ENCODE measurements around the gene SNIP1.
"Not testable (repeated sequence)": the region's sequence is repeated elsewhere in the genome, so short reads cannot be mapped to it uniquely, and the experiment has no call there.

SNIP1 gene

GRCh38 chr1:37584544-37584943 is 30.5 kb upstream of the SNIP1 start:
- H3K4me3 ChIP-seq (ENCODE audit: insufficient read depth in 1 of 2, low read depth in 1 of 2, low read length in 2 of 2); H3K27ac ChIP-seq (ENCODE audit: low read length, poor library complexity, severe bottlenecking); H2AFZ ChIP-seq (ENCODE audit: low read depth, low read length); H3K23ac ChIP-seq (ENCODE audit: low read length in 2 of 2); H3K14ac ChIP-seq (ENCODE audit: low read length in 2 of 2); H3K4me2 ChIP-seq (ENCODE audit: low read length, poor library complexity, severe bottlenecking); H2AK5ac ChIP-seq (ENCODE audit: low read length, severe bottlenecking); H2BK120ac ChIP-seq (ENCODE audit: low read depth, low read length); H2BK12ac ChIP-seq (ENCODE audit: low read length in 2 of 2); H4K8ac ChIP-seq (ENCODE audit: low read length); DNase-seq; H3K18ac ChIP-seq (ENCODE audit: low read depth in 1 of 2, low read length in 2 of 2); H3K27me3 ChIP-seq (ENCODE audit: control insufficient read depth in 1 of 2, insufficient read depth in 1 of 2, low read length in 2 of 2); H3K4me1 ChIP-seq (ENCODE audit: control insufficient read depth, insufficient read depth, low read depth, low read length); H3K9ac ChIP-seq (ENCODE audit: low read length); H3K9me3 ChIP-seq (ENCODE audit: control insufficient read depth, low read length); H4K91ac ChIP-seq (ENCODE audit: low read length); H2BK5ac ChIP-seq (ENCODE audit: low read depth, low read length, poor library complexity, severe bottlenecking); H2BK15ac ChIP-seq (ENCODE audit: low read depth, poor library complexity, severe bottlenecking); H3K4ac ChIP-seq (ENCODE audit: low read depth in 1 of 2, low read length in 2 of 2): not testable (repeated sequence)
- Histone ChIP-seq H3K79me1 (replicated peaks; ENCODE audit: low read length, poor library complexity, severe bottlenecking) (peaks cover 16% of the 10 kb centered on the region), H3K36me3 (ENCODE audit: control insufficient read depth in 1 of 2, insufficient read depth in 2 of 2, low read depth in 1 of 2, low read length in 2 of 2) (peaks cover 33 to 89% of the 10 kb centered on the region in 2 experiments)
- 97% methylated on average over 4 of the region's 4 CpGs for WGBS

DNA sequence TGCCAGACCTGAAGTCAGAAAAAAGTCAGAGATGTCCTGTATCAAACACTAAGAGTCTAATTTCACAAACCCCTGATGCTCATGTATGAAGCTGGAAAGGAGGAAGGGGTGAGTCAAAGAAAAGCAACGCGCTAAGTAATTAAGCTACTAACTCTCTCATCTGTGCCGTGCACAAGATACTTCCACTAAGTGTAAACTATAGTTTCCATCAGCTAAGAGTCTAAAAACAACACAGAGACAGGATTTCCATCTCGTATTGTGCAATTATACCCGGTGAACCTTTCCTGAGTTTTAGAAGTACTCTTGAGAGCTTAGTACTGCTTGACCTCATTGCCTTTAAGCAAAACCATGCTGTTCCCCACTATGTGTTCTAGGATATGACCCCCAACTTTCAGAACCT is 21.6 kb upstream of the SNIP1 start:
- Histone ChIP-seq H3K18ac (ENCODE audit: low read depth in 1 of 2, low read length in 2 of 2) (peak overlapping the region in 1 of 2 experiments; percentile 77), H3K36me3 (ENCODE audit: control insufficient read depth in 1 of 2, insufficient read depth in 2 of 2, low read depth in 1 of 2, low read length in 2 of 2) (peaks cover 54 to 88% of the 10 kb centered on the region in 2 experiments), H2BK12ac (ENCODE audit: low read length in 2 of 2) (no peak overlapping the region), H3K23ac (ENCODE audit: low read length in 2 of 2) (no peak overlapping the region), H2AFZ (ENCODE audit: low read depth, low read length) (no peak overlapping the region), H3K14ac (ENCODE audit: low read length in 2 of 2) (no peak overlapping the region), H3K27me3 (ENCODE audit: control insufficient read depth in 1 of 2, insufficient read depth in 1 of 2, low read length in 2 of 2) (no peaks in the 10 kb centered on the region), H2BK15ac (ENCODE audit: low read depth, poor library complexity, severe bottlenecking) (no peak overlapping the region), H4K91ac (ENCODE audit: low read length) (peak overlapping the region; percentile 74), H2BK5ac (ENCODE audit: low read depth, low read length, poor library complexity, severe bottlenecking) (no peak overlapping the region), H3K4me1 (ENCODE audit: control insufficient read depth, insufficient read depth, low read depth, low read length) (no peaks in the 10 kb centered on the region), H3K4ac (ENCODE audit: low read depth in 1 of 2, low read length in 2 of 2) (peak overlapping the region in 1 of 2 experiments; percentile 63), H3K4me3 (ENCODE audit: insufficient read depth in 1 of 2, low read depth in 1 of 2, low read length in 2 of 2) (no peak overlapping the region), H3K79me1 (replicated peaks; ENCODE audit: low read length, poor library complexity, severe bottlenecking) (peaks cover 32% of the 10 kb centered on the region), H3K9ac (ENCODE audit: low read length) (peak overlapping the region; percentile 67), H3K4me2 (ENCODE audit: low read length, poor library complexity, severe bottlenecking) (no peak overlapping the region), H2BK120ac (ENCODE audit: low read depth, low read length) (no peak overlapping the region), H3K27ac (ENCODE audit: low read length, poor library complexity, severe bottlenecking) (peak overlapping the region; percentile 31), H4K8ac (ENCODE audit: low read length) (no peak overlapping the region), H2AK5ac (ENCODE audit: low read length, severe bottlenecking) (no peak overlapping the region), H3K9me3 (ENCODE audit: control insufficient read depth, low read length) (no peaks in the 10 kb centered on the region)
- peak; percentile 94 for DNase-seq
- WGBS, result 14% methylated on average over 5 of the region's 5 CpGs

DNA sequence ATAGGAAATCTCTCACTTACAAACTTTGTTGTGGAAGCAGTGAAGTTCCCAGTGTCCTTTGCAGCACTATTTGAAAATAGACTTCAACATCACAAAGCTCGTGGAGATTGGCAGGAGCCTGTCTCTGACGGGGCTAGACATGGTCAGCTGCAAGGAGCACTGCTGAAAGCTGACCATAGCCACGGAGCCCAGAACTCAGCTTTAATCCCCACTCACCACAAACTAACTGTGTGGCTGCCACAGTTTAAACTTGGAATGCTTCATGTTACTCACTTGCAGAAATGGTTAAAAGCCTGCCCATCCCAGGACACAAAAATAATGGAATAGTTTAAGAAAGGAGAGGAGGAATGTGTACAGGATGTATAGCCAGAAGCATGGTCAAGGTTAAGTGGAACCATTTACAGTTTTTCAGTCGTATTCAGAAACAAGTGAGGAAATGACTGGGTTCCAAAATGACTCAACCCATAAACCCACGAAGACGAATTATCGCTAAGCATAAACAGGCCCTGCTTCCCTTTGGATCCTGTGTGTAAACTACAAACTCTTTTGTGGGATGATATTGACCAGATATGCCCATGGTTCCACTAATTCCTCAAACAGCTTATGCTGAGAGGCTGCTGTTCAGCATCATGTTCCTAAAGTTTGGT is 20.9 kb upstream of the SNIP1 start:
- Histone ChIP-seq H2BK12ac (ENCODE audit: low read length in 2 of 2) (no peak overlapping the region), H3K27me3 (ENCODE audit: control insufficient read depth in 1 of 2, insufficient read depth in 1 of 2, low read length in 2 of 2) (no peaks in the 10 kb centered on the region), H2AFZ (ENCODE audit: low read depth, low read length) (no peak overlapping the region), H3K14ac (ENCODE audit: low read length in 2 of 2) (no peak overlapping the region), H2BK15ac (ENCODE audit: low read depth, poor library complexity, severe bottlenecking) (no peak overlapping the region), H3K9ac (ENCODE audit: low read length) (peak overlapping the region; percentile 67), H3K9me3 (ENCODE audit: control insufficient read depth, low read length) (no peaks in the 10 kb centered on the region), H3K23ac (ENCODE audit: low read length in 2 of 2) (no peak overlapping the region), H3K4me3 (ENCODE audit: insufficient read depth in 1 of 2, low read depth in 1 of 2, low read length in 2 of 2) (peak overlapping the region in 1 of 2 experiments; percentile 1), H3K79me1 (replicated peaks; ENCODE audit: low read length, poor library complexity, severe bottlenecking) (peaks cover 30% of the 10 kb centered on the region), H3K27ac (ENCODE audit: low read length, poor library complexity, severe bottlenecking) (no peak overlapping the region), H2BK120ac (ENCODE audit: low read depth, low read length) (peak overlapping the region; percentile 67), H3K18ac (ENCODE audit: low read depth in 1 of 2, low read length in 2 of 2) (peak overlapping the region; percentile 77 to 80), H2BK5ac (ENCODE audit: low read depth, low read length, poor library complexity, severe bottlenecking) (no peak overlapping the region), H3K36me3 (ENCODE audit: control insufficient read depth in 1 of 2, insufficient read depth in 2 of 2, low read depth in 1 of 2, low read length in 2 of 2) (peaks cover 50 to 87% of the 10 kb centered on the region in 2 experiments), H3K4ac (ENCODE audit: low read depth in 1 of 2, low read length in 2 of 2) (no peak overlapping the region), H3K4me1 (ENCODE audit: control insufficient read depth, insufficient read depth, low read depth, low read length) (no peaks in the 10 kb centered on the region), H4K8ac (ENCODE audit: low read length) (peak overlapping the region; percentile 35), H3K4me2 (ENCODE audit: low read length, poor library complexity, severe bottlenecking) (no peak overlapping the region), H4K91ac (ENCODE audit: low read length) (peak overlapping the region; percentile 74), H2AK5ac (ENCODE audit: low read length, severe bottlenecking) (no peak overlapping the region)
- peak; percentile 98 for DNase-seq
- WGBS, result 6% methylated on average over 7 of the region's 7 CpGs

DNA sequence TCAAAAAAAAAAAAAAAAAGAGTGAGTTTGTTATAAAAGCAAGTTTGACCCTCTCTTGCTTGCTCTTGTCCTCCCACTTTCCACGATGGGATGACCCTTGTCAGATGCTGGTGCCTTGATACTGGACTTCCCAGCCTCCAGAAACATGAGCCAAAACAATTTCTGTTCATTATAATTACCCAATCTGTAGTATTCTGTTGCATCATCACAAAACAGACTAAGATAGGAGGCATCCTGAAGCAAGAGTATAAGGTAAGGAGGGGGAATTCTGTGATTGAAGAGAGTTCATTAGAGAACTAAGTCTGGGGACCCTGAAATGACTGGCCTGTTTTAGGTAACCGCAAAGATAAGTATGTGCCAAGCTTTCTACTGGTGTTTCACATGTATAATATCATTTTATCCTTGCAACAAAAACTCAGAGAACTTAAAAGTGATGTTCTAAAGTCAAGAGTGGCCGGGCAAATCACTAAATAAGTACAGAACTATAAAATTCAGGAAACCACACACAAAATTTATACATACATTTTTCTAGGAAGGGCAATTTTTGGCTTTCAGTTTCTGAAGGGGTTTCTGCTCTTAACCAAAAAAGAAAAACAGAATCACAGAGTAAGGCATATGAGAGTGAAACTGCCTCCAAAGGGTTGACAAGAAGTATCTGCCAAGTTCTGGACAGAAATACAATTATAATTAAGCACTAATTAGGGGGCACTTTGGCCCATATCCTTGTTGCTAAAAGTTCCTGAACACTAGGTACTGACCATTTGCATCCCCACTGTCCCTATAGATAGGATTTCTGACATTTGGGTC is 16.6 kb upstream of the SNIP1 start:
- H3K79me1 ChIP-seq (replicated peaks; ENCODE audit: low read length, poor library complexity, severe bottlenecking), result peaks cover 25% of the 10 kb centered on the region
- H3K9me3 ChIP-seq (ENCODE audit: control insufficient read depth, low read length), result no peaks in the 10 kb centered on the region
- H4K91ac ChIP-seq (ENCODE audit: low read length), result no peak overlapping the region
- H3K36me3 ChIP-seq (ENCODE audit: control insufficient read depth in 1 of 2, insufficient read depth in 2 of 2, low read depth in 1 of 2, low read length in 2 of 2), result peaks cover 53 to 96% of the 10 kb centered on the region in 2 experiments
- H2BK15ac ChIP-seq (ENCODE audit: low read depth, poor library complexity, severe bottlenecking), result no peak overlapping the region
- no peak overlapping the region for H2AFZ ChIP-seq (ENCODE audit: low read depth, low read length)
- no peak overlapping the region for H3K4me2 ChIP-seq (ENCODE audit: low read length, poor library complexity, severe bottlenecking)
- no peak overlapping the region for H4K8ac ChIP-seq (ENCODE audit: low read length)
- H3K27me3 ChIP-seq (ENCODE audit: control insufficient read depth in 1 of 2, insufficient read depth in 1 of 2, low read length in 2 of 2), result no peaks in the 10 kb centered on the region
- no peak overlapping the region for H2AK5ac ChIP-seq (ENCODE audit: low read length, severe bottlenecking)
- H3K18ac ChIP-seq (ENCODE audit: low read depth in 1 of 2, low read length in 2 of 2), result no peak overlapping the region
- H3K4me3 ChIP-seq (ENCODE audit: insufficient read depth in 1 of 2, low read depth in 1 of 2, low read length in 2 of 2), result no peak overlapping the region
- no peak overlapping the region for H3K9ac ChIP-seq (ENCODE audit: low read length)
- H3K4me1 ChIP-seq (ENCODE audit: control insufficient read depth, insufficient read depth, low read depth, low read length), result no peaks in the 10 kb centered on the region
- H2BK12ac ChIP-seq (ENCODE audit: low read length in 2 of 2), result no peak overlapping the region
- 82% methylated on average over 1 of the region's 3 CpGs for WGBS
- DNase-seq, result no peak
- no peak overlapping the region for H3K4ac ChIP-seq (ENCODE audit: low read depth in 1 of 2, low read length in 2 of 2)
- no peak overlapping the region for H3K27ac ChIP-seq (ENCODE audit: low read length, poor library complexity, severe bottlenecking)
- H3K14ac ChIP-seq (ENCODE audit: low read length in 2 of 2), result no peak overlapping the region
- H2BK120ac ChIP-seq (ENCODE audit: low read depth, low read length), result no peak overlapping the region
- H3K23ac ChIP-seq (ENCODE audit: low read length in 2 of 2), result no peak overlapping the region
- no peak overlapping the region for H2BK5ac ChIP-seq (ENCODE audit: low read depth, low read length, poor library complexity, severe bottlenecking)
